Fibroblast of peridontal ligament (primary cell): ENCODE results near the gene SYNDIG1.

Source experiments
- DNase-seq: peaks from one replicate; pipeline ENCODE4 v3.0.0-alpha.2; 2010; ENCODE audit errors: extremely low read depth

SYNDIG1 gene

DNA sequence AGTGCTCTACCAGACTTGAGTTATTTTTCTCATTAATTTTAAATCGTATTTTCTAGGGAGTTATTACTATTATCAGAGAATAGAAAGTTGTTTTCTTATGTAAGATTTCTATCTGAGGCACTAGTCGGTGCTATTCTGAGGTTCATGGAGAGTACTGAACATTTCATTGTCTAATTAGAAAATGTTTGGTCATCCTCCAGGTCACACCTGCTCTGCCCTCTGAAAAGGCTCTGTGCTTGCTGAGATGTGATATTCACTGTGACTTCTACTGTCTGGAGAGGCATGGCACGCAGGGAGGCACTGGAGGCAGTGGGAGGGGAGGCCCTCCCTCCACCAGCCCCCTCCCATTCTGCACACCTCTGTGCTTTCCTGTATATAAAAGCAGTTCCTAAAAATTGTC, 3.0 kb downstream of the SYNDIG1 start:
- no peak for DNase-seq

DNA sequence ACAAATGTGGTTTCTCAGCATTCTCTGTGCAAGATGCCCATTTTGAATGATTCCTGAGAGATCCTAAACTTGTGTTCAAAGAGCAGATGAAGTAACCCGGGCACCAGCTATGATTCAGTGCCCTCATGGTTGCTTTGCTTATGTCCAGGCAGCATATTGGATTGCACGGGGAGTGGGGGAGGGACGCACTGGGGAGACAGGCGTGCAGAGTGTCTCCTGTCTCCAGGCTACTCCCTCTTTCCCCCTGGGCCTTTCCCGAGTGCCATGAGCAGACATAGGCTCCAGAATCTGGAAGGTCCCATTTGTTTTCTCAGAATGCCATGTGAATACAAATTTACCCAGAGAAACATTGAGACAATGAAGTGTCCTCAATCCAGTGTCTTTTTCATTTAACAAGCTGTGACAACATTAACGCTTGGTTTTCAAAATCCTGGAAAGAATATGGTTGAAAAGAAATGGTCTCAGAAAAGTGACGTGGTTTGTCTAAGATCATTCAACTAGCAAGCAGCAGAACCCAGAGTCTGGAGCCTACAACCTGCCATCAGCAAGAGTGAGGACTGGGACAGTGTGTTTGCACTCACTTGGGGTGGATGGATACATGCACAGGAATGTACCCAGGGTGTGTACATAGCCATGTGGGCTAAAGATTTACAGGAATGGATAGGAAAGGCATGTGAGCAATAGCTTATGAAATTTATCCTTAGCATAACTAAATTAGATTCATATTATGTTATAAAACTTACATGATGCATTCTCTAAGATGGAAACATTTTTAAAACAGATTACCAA, 4.2 kb downstream of the SYNDIG1 start:
- DNase-seq, result no peak

DNA sequence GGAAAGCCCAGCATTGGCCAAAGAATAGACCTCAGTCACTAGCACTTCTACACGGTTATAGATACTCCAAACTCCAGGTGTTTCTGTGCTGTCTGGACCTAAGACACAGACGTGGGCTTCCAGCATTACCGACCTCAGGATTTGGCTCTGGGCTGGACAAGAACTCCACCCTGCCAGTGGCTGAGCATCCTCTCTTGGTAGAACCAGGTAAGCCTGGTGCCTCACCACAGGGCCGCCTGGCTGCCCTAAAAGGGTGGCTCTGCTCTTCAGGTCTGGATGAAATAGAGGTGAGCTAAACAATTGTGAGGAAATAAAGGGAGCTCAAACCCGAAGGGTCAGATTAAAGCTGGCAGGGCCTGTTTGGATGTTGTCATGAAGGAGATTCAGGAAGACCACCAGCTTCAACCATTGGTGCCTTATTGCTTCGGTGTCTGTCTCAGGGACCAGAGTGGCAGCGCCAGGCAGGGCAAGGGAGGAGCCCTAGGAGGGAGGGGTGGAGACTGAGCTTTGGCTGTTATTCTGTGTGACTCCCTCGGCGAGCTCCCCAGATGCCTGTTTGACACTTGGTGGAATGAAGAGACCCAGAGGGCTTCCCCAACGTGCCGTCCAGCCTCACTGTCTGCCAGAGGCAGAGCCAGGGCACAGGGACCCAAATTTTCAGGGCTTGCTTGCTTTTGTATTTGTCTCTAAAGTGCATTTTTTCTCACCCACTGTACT, 8.6 kb downstream of the SYNDIG1 start:
- DNase-seq, result no peak

DNA sequence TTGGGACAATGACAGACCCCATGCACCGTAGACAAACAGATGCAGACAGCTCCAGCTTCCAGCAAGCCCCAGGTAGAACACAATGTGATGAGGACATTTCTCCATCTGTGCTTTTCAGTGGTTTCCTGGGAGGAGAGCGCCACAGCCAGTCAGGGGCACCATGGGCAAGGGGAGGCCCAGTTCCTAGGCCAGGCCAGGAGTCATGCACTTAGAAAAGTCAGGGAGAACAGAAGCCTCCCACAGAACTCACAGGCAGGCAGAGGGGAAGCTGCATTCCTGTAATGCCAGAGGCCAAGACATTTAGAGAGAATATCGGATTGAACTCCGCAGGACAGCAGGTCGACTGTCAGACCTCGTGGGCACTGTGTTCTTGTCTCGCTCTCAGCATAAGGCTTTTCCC, 9.2 kb downstream of the SYNDIG1 start:
- DNase-seq, result no peak

DNA sequence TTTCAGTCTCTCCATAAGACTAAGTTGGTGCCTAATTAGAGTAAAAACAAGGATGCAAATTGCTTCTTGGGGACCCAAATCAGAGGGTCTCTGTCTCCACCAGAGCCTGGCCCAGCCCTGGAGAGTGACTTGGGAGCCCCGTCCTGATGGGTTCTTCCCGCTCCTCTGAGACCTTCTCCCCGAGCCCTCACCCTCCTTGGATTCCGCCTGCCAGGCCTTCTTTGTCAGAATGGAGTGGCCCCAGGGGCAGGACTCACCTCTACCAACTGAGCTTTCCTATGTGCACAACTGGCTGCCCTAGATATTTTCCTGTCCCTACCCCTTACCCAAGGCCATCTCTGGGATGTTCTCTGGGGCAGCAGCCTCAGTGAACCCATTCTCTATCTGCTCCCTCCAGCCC, 9.7 kb downstream of the SYNDIG1 start:
- DNase-seq, result no peak

DNA sequence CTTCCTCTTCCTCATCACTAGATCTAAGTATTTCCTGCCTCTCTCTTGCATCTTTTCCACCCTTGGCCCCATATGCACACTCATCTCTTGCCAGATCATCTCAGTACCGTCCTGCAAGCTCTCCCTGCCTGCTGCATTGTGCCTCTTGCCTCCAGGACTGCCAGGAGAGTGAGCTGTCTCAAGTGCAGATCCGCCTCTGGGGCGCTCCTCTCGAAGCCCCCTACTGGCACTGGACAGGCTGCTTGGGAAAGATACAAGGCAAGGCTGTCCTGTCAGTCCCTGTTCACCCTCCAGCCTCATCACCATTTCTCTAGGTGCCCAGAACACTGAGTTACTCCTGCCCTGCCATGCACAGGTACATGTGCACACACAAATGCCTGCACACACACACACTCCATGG, 10.2 kb downstream of the SYNDIG1 start:
- DNase-seq, result no peak

DNA sequence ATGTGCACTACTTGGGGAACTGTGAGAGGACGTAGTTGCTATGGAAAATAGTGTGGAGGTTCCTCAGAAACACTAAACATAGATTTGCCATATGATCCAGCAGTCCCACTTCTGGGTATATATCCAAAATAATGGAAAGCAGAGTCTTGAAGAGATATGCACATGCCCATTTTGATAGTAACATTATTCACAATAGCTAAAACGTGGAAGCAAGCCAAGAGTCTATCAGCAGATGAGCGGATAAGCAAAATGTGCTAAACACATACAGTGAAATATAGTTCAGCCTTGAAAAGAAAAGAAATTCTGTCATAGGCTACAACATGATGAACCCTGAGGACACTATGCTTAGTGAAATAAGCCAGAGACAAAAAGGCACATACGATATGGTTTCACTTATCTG, 11.1 kb downstream of the SYNDIG1 start:
- no peak for DNase-seq

DNA sequence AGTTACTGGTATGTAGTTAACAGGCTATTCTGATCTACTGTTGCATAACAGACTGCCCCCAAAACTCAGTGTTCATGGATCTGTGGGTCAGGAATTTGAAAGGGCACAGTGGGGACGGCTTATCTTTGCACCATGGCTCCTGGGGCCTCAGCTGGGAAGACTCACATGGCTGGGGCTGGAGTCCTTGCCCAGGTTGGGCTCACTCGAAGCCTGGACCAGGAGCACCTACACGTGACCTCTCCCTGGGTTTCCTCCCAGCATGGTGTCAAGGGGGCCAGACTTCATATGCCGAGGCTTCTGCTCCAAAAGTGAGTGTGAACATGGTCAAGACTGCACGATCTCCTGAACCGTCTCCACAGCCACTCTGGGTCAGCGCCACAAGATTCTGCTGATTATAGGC, 11.7 kb downstream of the SYNDIG1 start:
- no peak for DNase-seq

DNA sequence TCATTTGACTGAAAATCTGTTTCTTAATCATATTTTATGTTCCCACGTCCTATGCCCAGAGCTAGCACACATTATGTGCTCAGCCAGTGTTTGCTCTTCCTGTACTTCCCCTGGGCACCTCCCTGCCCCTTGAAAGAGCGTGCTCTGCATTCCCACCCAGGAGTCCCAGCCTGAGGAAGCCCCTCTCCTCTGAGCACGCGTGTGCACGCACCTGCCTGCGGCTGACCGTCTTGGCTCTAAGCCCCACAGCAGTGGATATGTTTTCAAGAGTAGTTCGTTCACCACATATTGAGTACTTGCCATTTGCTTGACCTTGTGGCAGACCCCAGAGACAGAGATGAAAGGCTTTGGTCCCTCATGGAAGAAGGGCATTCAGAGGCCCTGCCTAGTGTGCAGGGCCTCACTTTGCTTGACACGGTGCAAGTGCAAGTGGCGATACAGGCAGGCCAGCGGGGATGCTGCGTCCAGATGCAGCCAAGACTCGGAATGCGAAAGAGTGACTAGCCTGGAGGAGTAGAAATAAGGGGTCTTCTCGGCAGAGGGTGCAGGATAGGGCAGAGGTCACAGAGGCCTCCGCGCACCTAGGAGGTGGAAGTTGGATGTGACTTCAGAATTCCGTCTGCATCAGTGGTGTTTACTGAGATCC, 14.1 kb downstream of the SYNDIG1 start:
- no peak for DNase-seq

DNA sequence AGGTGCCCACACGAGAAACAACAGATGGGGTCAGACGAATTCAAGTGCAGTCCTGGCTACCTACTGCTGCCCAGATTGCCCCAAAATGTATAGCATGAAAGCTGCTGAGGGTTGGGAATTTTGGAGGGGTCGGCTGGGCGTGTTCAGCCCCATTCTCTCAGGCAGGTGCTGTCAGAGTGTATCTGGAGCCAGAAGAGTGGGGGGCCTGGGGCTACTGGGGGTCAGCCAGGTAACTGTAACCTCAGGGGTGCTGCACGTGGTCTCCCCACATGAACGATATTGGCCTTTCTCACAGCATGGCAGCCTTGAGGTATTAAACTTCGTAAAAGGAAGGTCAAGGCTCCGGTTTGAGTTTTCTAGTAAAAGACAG, 14.6 kb downstream of the SYNDIG1 start:
- DNase-seq, result no peak

DNA sequence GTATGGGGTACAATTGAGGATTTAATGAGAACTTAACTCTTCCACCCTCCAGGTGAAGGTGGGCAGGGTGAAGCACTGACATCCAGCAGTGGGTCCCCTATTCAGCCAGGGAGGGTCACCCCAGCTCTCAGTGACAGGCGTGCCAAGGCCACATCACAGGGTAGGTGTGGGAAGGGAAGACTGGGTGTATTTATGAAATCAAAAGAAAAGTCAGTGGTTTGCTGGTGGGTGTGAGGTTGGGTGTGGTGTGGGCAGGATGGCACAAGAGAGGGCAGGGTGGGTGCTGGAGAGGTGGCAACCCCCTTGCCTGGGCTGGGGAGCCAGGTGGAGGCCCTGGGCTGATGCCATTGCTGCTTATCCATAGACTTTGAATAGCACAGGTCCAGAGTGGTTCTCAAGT, 16.6 kb downstream of the SYNDIG1 start:
- DNase-seq, result no peak

DNA sequence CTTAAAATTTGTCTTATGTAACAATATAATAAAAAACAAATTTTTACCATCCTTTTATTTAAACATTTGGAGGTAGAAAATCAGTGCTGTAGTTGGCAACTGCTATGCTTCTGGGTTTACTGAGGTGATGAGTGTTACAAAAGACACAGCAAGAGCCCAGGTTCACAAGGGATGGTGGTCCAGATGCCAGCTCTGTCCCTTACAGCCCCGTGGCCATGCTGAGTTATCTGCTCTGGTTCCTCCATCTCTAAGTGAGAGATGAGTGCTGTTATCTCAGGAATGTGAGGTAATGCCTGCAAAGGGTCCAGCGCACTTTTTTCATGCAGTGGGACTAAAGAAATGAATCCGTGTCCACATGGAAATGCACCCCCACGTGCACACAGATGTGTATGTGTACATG, 17.8 kb downstream of the SYNDIG1 start:
- DNase-seq, result no peak

DNA sequence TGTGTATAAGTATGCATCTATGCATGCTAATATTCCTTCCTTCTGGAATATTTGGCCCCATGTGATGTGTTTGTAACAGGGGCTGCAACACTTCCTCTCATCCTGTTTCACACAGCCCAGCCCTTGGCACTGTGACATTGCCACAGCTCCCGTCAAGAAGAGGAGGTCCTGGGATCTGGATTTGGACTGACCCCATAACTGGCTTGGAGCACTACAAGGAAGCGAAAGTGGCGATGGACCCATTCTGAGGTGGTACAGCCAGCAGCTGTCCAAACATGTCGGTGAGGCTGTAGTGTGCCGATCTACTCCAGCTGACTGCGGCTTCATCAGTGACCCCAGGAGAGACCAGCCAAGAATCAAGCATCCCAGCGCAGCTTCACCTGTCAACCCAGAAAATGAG, 18.2 kb downstream of the SYNDIG1 start:
- no peak for DNase-seq

DNA sequence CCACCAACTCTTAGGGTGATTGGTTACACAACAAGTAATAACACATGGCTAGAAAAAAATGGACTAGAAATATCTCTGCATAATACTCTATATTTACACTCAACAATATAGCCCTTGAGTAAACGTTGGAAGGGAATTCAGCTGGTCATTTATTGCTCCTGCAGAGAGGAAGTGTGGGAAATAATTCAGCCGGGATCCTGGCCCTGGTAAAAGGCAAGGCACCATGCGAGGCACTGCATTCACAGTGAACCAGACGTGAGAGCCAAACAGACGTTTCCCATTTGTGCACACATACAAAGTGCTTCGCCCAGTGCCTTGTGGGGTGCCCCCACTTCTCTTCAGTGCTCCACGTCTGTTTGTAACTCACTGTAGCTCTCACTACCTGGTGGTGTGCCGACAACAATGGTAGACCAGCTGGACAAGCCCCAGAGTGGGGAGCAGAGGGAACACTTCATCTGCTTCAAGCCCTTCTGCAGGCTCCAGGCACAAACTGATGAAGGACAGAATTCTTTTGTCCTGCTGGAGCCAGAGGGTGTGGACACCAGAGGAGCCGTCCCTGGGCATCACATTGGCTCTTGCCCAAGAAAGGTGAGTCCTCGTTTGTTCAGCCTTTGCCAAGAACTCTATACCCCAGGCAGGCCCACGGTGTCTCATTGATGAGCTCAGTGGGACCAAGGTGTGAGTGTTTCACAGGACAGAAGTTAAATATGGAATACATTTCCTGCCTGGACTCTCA, 18.8 kb downstream of the SYNDIG1 start:
- DNase-seq, result no peak

DNA sequence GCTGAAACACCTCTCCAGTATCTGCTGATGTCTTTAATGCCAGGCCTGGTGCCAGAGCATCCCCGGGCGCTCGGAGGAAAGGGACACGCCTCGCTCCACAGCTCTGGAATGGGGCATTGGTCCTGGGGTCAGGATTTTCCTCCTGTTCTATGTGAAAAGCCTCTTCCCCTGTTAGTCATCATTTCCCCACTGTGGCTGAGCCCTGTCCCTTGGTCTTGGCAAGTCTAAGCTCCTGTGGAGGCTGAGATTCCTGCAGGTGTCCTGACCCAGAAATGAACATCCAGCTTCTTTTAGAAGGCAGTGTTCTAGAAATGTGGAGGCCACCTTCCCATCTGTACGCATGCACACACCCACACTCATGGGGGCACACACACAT, 19.4 kb downstream of the SYNDIG1 start:
- no peak for DNase-seq

DNA sequence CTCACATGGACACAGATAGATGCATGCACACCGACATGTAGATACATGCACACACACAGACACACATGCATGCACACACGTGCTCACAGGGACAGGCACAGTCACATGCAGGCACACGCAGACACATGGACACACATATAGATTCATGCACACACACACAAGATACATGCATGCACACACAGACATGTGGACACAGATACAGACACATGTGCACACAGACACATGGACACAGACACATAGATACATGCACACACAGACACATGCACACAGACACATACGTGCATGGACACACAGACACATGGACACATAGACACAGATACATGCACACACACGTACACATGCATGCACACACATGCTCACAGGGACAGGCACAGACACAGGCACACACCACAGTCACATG, 19.8 kb downstream of the SYNDIG1 start:
- no peak for DNase-seq

DNA sequence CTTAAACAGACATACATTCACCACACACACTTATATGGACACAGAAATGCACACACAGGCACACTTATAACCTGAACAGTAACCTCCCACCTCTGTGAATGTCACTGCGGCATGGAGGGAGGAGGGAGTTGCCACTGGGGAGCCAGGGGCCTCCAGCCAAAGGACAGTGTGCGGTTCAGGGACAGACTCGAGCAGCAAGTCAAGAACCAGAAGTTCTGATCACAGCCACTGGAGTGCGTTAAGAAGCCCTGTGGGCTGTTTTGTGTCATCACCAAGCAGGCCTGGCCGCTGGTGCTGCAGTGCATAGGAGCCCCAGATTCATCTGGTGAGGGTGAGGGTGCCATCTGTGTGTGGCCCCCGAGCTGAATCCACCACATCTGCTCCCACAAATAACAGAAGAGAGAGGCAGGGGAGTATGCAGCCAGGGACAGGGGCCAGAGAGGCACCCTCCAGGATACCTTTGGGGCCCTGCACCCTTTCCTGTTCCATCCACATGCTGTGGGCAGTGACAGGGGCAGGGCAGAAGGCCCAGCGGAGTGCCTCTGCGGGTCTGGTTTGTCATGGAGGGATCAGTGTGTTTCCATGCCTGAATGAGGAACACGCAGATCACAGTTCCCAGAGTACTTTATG, 20.3 kb downstream of the SYNDIG1 start:
- DNase-seq, result no peak

DNA sequence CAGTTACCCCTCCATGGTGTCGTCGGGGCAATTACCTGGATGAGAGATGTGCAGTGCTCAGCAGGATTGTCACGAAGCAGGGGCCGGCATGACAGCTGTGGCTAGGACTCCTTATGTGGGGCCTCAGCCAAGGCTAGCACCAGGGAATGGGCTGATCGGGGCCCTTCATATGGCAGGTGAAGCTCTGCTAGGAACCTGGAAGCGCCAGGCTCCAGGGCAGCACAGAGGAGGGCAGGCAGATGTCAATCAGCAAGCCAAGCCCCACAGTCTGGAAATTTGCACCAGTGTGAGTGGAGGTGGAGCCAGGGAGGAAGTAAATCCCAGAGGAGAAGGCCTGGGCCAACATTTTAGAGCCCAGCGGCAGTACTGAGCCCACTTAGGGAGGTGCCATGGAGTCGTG, 21.2 kb downstream of the SYNDIG1 start:
- no peak for DNase-seq

DNA sequence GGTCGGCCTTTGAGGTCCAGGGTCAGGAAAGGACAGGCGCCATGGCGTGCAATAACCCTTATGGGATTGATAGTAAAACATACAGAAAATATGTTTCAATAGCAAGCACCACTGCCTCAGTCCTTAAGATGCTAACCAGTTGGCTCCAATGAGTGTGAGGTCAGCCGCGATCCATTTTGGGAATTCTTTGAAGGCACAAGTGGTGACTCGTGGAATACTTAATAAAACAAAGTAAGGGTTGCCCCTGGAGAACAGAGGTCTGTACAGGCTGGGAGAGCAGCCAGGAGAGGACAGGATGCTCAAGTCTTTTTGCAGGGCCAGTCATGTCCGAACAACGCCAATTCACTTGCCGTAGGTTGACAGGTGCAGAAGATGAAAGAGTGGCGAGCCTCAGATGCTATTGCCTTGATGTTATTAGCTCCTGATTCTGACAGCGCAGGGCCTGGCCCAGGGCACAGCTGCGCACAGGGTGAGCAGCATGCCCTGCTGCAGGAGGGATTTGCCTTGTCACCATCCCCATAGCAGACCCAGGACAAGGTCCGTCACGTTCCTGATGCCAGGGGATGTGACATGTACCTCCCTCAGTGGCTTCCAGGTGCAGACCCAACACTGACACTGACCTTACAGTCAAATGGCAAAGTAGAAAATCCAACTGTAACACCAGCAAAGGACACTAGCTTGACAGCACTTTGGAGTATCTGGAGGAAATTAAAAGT, 21.8 kb downstream of the SYNDIG1 start:
- DNase-seq, result no peak

DNA sequence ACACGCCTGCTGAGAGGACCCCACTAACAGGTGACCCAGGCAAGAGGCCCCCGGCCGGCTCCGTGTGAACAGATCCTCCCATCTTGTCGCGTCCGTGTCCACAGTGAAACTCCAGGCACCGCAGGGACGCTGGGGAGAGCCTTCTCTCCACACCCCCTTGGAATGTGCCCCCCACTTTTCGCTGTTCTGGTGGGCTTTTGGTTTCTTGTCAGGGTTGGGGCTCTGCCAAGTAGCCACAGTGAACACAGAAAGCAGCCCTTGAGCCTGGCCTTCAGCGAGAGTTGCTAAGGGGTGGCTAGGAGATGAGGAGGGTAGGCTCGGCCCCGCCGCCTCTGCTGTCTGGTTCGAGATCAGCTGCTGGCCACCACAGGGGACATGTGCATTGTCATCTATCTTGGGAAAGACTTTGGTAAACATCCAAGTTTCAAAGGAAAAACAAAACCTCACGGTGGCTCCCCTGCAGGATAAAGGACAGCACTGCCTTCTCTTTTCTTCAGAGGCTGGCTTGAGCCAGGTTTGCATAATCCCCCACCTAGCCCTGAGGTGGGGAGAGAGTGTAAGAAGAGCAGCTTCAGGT, 22.7 kb downstream of the SYNDIG1 start:
- DNase-seq, result no peak

DNA sequence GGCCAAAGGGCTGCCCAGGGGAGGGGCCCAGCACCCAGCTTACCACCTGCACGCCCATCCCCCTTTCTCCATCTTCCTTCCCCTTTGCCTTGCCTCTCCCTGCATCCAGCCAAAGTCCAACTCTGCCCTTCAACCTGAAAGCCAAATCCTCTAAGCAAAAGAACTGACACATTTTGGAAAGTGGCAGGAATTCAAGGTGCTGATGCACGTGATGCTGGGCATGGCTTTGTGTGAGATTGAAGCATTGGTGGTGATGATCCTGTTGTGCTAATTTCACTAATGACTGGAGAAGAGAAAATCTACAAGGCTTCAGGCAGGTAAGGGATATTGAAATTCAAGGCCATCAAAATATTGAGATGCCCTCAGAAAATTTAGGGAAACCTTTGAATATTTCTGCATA, 23.3 kb downstream of the SYNDIG1 start:
- DNase-seq, result no peak
